Left forelimb (tissue), 1 donor: ENCODE results near the gene ECEL1.
"Not testable (repeated sequence)": the region's sequence is repeated elsewhere in the genome, so short reads cannot be mapped to it uniquely, and the experiment has no call there.

Experiments
- DNase-seq: peaks from one replicate; pipeline ENCODE4 v3.0.0-alpha.2; 2018; ENCODE audit warnings: low spot score

Gene ECEL1

GRCh38 chr2:232441147-232441651 lies 46.4 kb downstream of the ECEL1 start:
- DNase-seq = no peak

- DNase-seq = peak; percentile 89
Measured at GRCh38 chr2:232440220-232441018, 47.2 kb downstream of the ECEL1 start.

- DNase-seq = peak; percentile 58
Measured at GRCh38 chr2:232439758-232440135, 47.9 kb downstream of the ECEL1 start.

- DNase-seq = peak; percentile 57
Measured at GRCh38 chr2:232438951-232439757, 48.5 kb downstream of the ECEL1 start.

- DNase-seq = peak; percentile 55
Measured at GRCh38 chr2:232438091-232438490, 49.5 kb downstream of the ECEL1 start.

GRCh38 chr2:232437195-232437571 lies 50.5 kb downstream of the ECEL1 start:
- peak; percentile 58 for DNase-seq

- no peak for DNase-seq
Measured at GRCh38 chr2:232436381-232437194, 51.0 kb downstream of the ECEL1 start.

- no peak for DNase-seq
Measured at GRCh38 chr2:232435805-232436204, 51.8 kb downstream of the ECEL1 start.

GRCh38 chr2:232435375-232435648 lies 52.3 kb downstream of the ECEL1 start:
- DNase-seq = no peak

- DNase-seq = peak; percentile 49
Measured at GRCh38 chr2:232434563-232435374, 52.9 kb downstream of the ECEL1 start.

GRCh38 chr2:232434091-232434490 lies 53.5 kb downstream of the ECEL1 start:
- no peak for DNase-seq

GRCh38 chr2:232433622-232434021 lies 54.0 kb downstream of the ECEL1 start:
- DNase-seq = not testable (repeated sequence)

GRCh38 chr2:232432598-232433184 lies 54.9 kb downstream of the ECEL1 start:
- no peak for DNase-seq

- no peak for DNase-seq
Measured at GRCh38 chr2:232431705-232432590, 55.7 kb downstream of the ECEL1 start.
